ENCODE results near the gene PREB. TPM values are rescaled to one million over a fixed set of nuclear protein-coding genes. Genes with fewer than 3 reads are reported as not detected.

PREB gene
- total and polyA plus RNA-seq, 2 of the 13 experiments (the other 11 are each of a cell fraction or from before 2014, with no cell fraction given): 112 to 192 TPM

GRCh38 chr2:27086724-27087593, 47.5 kb downstream of the PREB start, which contains the start of gene KHK (continued):
- no peak for TF ChIP-seq ARNT (IDR thresholded peaks at IDR 0.05)
- TF ChIP-seq REXO4 (CRISPR knock-in tag; IDR thresholded peaks at IDR 0.05; ENCODE audit: borderline replicate concordance): no peak
- TF ChIP-seq ZNF557 (CRISPR knock-in tag; IDR thresholded peaks at IDR 0.05): 0 out of 2 replicates have a peak, but pooled peaks have one; percentile 7
- peak; percentile 63; the same call in 1 of the 2 replicates for TF ChIP-seq ZNF232 (CRISPR knock-in tag; IDR thresholded peaks at IDR 0.05; ENCODE audit: borderline replicate concordance)
- TF ChIP-seq NBN (conservative IDR thresholded peaks at IDR 0.05): no peak
- TF ChIP-seq ARID2 (CRISPR knock-in tag; IDR thresholded peaks at IDR 0.05; ENCODE audit: borderline replicate concordance): no peak
- TF ChIP-seq ZNF12 (CRISPR knock-in tag; IDR thresholded peaks at IDR 0.05): 0 out of 2 replicates have a peak, but pooled peaks have one; percentile 6
- no peak for TF ChIP-seq HNRNPUL1 (IDR thresholded peaks at IDR 0.05; ENCODE audit: low read depth, low read length)
- TF ChIP-seq ZNF609 (CRISPR knock-in tag; IDR thresholded peaks at IDR 0.05; ENCODE audit: borderline replicate concordance): peak; percentile 28; the same call in 1 of the 2 replicates
- TF ChIP-seq ZNF414 (CRISPR knock-in tag; IDR thresholded peaks at IDR 0.05): no peak
- TF ChIP-seq SP2 (CRISPR knock-in tag; IDR thresholded peaks at IDR 0.05): peak; percentile 3; the same call in 1 of the 2 replicates
- no peak; the same call in 1 of the 2 replicates for TF ChIP-seq ZNF510 (CRISPR knock-in tag; IDR thresholded peaks at IDR 0.05; ENCODE audit: low read depth)
- no peak for TF ChIP-seq MAFK (conservative IDR thresholded peaks at IDR 0.05 in 1 of 2, IDR thresholded peaks at IDR 0.05 in 1 of 2; ENCODE audit: low read length in 2 of 2)
- TF ChIP-seq MEF2D (CRISPR knock-in tag; IDR thresholded peaks at IDR 0.05): no peak
- TF ChIP-seq ZNF614 (CRISPR knock-in tag; IDR thresholded peaks at IDR 0.05; ENCODE audit: borderline replicate concordance): no peak; the same call in 1 of the 2 replicates
- no peak for TF ChIP-seq ZNF280D (CRISPR knock-in tag; IDR thresholded peaks at IDR 0.05)
- no peak for TF ChIP-seq SUZ12 (IDR thresholded peaks at IDR 0.05; ENCODE audit: low read depth, low read length)
- 0 out of 2 replicates have a peak, but pooled peaks have one; percentile 34 for TF ChIP-seq MYPOP (CRISPR knock-in tag; IDR thresholded peaks at IDR 0.05)
- no peak for TF ChIP-seq MTA3 (CRISPR knock-in tag; IDR thresholded peaks at IDR 0.05)
- peak; percentile 60 for TF ChIP-seq ARNT2 (CRISPR knock-in tag; IDR thresholded peaks at IDR 0.05; ENCODE audit: low read depth)

All from HepG2 (cell line).